Osteoblast (primary cell): Measurements from ENCODE around the gene EEF1A2. TPM values are rescaled to one million over a fixed set of nuclear protein-coding genes. Genes with fewer than 3 reads are reported as not detected.

ENCODE experiments used
- DNase-seq: peaks from one replicate; pipeline ENCODE4 v3.0.0; 2011; ENCODE audit warnings: low spot score, mixed read lengths; ENCODE audit not compliant: insufficient read length; ENCODE audit errors: missing footprints
- H2AFZ ChIP-seq: 2 replicates; pipeline ENCODE4 v1.6.0; 2011; ENCODE audit warnings: mild to moderate bottlenecking, low read length
- H3K27ac ChIP-seq: 2 replicates; pipeline ENCODE4 v1.5.1; 2011; ENCODE audit warnings: mild to moderate bottlenecking, low read depth, low read length, moderate library complexity
- H3K27me3 ChIP-seq: 2 replicates; pipeline ENCODE4 v1.6.0; 2012; ENCODE audit warnings: mild to moderate bottlenecking, control low read depth, inconsistent platforms, low read length, moderate library complexity; ENCODE audit not compliant: insufficient read depth
- H3K36me3 ChIP-seq: 2 replicates; pipeline ENCODE4 v1.5.1; 2011; ENCODE audit warnings: mild to moderate bottlenecking, low read length, control low read depth, moderate library complexity; ENCODE audit not compliant: insufficient read depth
- H3K4me1 ChIP-seq: 2 replicates; pipeline ENCODE4 v1.5.1; 2011; ENCODE audit warnings: mild to moderate bottlenecking, low read length, control low read depth, moderate library complexity; ENCODE audit not compliant: insufficient read depth
- H3K4me2 ChIP-seq: 2 replicates; pipeline ENCODE4 v1.6.0; 2011; ENCODE audit warnings: mild to moderate bottlenecking, low read length; ENCODE audit not compliant: insufficient read depth
- H3K4me3 ChIP-seq: fragments of 200-600 bp; sonication (generic); 3 replicates; pipeline ENCODE4 v1.5.1; 2012; ENCODE audit warnings: mild to moderate bottlenecking, low read length, inconsistent platforms; ENCODE audit not compliant: insufficient read depth
- H3K79me2 ChIP-seq: 2 replicates; pipeline ENCODE4 v1.6.0; 2012; ENCODE audit warnings: mild to moderate bottlenecking, low read length, control low read depth, inconsistent platforms; ENCODE audit not compliant: insufficient read depth
- H3K9me3 ChIP-seq: 2 replicates; pipeline ENCODE4 v1.5.1; 2011; ENCODE audit warnings: low read depth, low read length, control low read depth
- H4K20me1 ChIP-seq: 2 replicates; pipeline ENCODE4 v1.6.0; 2012; ENCODE audit warnings: mild to moderate bottlenecking, low read length, control low read depth; ENCODE audit not compliant: insufficient read depth
- total RNA-seq: library from RNA; depleted of rRNA; stranded (reverse); fragments of >200 nt; gene quantifications from 2 replicates; pipeline ENCODE4 v1.2.3, GENCODE V29; 2012
- TF ChIP-seq, protein P1 (sequence below): IDR thresholded peaks from 2 replicates; pipeline ENCODE4 v1.5.1; 2011; ENCODE audit warnings: mild to moderate bottlenecking, low read depth, low read length, moderate library complexity; ENCODE audit errors: extremely low read depth

EEF1A2 gene
- total RNA-seq, 1 donor, result not detected

GRCh38 chr20:63467294-63468083, 31.4 kb downstream of the EEF1A2 start:
- DNase-seq, result no peak
- Histone ChIP-seq H3K79me2 (no peaks in the 10 kb centered on the region), H2AFZ (no peak overlapping the region), H3K27ac (no peak overlapping the region), H3K4me2 (no peak overlapping the region), H3K4me1 (no peaks in the 10 kb centered on the region), H4K20me1 (no peaks in the 10 kb centered on the region), H3K4me3 (no peak overlapping the region), H3K36me3 (no peaks in the 10 kb centered on the region), H3K9me3 (no peaks in the 10 kb centered on the region), H3K27me3 (peaks cover 26% of the 10 kb centered on the region)
- TF ChIP-seq, protein P1, sequence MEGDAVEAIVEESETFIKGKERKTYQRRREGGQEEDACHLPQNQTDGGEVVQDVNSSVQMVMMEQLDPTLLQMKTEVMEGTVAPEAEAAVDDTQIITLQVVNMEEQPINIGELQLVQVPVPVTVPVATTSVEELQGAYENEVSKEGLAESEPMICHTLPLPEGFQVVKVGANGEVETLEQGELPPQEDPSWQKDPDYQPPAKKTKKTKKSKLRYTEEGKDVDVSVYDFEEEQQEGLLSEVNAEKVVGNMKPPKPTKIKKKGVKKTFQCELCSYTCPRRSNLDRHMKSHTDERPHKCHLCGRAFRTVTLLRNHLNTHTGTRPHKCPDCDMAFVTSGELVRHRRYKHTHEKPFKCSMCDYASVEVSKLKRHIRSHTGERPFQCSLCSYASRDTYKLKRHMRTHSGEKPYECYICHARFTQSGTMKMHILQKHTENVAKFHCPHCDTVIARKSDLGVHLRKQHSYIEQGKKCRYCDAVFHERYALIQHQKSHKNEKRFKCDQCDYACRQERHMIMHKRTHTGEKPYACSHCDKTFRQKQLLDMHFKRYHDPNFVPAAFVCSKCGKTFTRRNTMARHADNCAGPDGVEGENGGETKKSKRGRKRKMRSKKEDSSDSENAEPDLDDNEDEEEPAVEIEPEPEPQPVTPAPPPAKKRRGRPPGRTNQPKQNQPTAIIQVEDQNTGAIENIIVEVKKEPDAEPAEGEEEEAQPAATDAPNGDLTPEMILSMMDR, result no peak

DNA sequence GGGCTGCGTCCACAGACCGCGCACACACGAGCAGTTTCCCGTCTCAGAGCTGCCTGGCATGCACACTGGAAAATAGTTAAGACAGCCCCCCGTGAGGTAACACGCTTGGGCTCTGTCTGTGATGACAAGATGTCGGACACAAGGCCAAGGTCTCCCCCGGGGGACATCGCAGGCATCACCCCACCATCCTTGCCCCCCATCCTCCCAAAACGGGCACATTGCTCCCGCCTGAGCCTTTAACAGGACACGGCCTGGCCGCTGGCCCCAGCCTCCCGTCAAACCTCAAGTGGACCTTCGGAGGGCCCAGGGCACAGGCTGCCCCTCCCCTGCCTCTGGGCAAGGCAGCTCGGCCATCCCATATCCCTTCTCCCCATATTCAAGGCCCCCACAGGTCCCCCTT, 32.0 kb downstream of the EEF1A2 start:
- no peak overlapping the region for H2AFZ ChIP-seq
- H3K4me3 ChIP-seq, result no peak overlapping the region
- no peaks in the 10 kb centered on the region for H3K9me3 ChIP-seq
- no peaks in the 10 kb centered on the region for H4K20me1 ChIP-seq
- H3K27me3 ChIP-seq, result peaks cover 26% of the 10 kb centered on the region
- no peak overlapping the region for H3K27ac ChIP-seq
- H3K79me2 ChIP-seq, result no peaks in the 10 kb centered on the region
- TF ChIP-seq, protein P1, result no peak
- no peak for DNase-seq
- no peaks in the 10 kb centered on the region for H3K36me3 ChIP-seq
- H3K4me2 ChIP-seq, result no peak overlapping the region
- H3K4me1 ChIP-seq, result no peaks in the 10 kb centered on the region

DNA sequence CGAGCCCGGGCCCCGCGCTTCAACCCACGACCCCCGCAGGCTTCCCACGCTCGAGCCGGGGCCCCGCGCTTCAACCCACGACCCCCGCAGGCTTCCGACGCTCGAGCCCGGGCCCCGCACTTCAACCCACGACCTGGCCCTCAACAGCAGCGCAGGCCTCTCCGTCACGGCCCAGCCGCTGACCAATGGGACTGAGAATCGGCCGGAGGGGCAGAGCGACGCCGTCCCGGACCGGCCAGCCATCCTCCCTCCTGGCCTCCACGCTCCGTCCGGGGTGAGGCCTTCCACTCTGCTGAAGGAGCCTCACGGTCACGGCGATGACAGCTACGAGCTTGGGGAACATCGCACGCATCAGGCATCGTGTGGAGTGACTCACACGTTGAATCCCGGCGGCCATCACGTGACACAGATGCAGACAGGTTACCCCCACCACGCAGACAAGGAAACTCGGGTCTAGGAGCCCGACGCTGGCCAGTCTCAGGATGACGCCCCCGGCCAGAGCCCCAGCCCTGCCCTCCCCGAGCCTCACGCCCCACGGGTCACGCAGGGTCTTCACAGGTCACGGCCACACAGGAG, 32.5 kb downstream of the EEF1A2 start:
- H3K9me3 ChIP-seq, result no peaks in the 10 kb centered on the region
- no peak overlapping the region for H3K27ac ChIP-seq
- no peak overlapping the region for H2AFZ ChIP-seq
- peaks cover 26% of the 10 kb centered on the region for H3K27me3 ChIP-seq
- no peaks in the 10 kb centered on the region for H3K79me2 ChIP-seq
- H3K36me3 ChIP-seq, result no peaks in the 10 kb centered on the region
- TF ChIP-seq, protein P1, result no peak
- no peak overlapping the region for H3K4me2 ChIP-seq
- no peaks in the 10 kb centered on the region for H3K4me1 ChIP-seq
- DNase-seq, result no peak
- no peaks in the 10 kb centered on the region for H4K20me1 ChIP-seq
- no peak overlapping the region for H3K4me3 ChIP-seq
